GM19328 (cell line): ENCODE results near the gene EPSTI1.
"Not testable (repeated sequence)": the region's sequence is repeated elsewhere in the genome, so short reads cannot be mapped to it uniquely, and the experiment has no call there.

Experiments used
- ATAC-seq: cut with Tn5 transposase; IDR thresholded peaks from one replicate; pipeline ENCODE4 v1.9.1; 2021; ENCODE audit warnings: mild to moderate bottlenecking, moderate library complexity; ENCODE audit not compliant: unreplicated experiment

Gene EPSTI1, protein sequence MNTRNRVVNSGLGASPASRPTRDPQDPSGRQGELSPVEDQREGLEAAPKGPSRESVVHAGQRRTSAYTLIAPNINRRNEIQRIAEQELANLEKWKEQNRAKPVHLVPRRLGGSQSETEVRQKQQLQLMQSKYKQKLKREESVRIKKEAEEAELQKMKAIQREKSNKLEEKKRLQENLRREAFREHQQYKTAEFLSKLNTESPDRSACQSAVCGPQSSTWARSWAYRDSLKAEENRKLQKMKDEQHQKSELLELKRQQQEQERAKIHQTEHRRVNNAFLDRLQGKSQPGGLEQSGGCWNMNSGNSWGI

DNA sequence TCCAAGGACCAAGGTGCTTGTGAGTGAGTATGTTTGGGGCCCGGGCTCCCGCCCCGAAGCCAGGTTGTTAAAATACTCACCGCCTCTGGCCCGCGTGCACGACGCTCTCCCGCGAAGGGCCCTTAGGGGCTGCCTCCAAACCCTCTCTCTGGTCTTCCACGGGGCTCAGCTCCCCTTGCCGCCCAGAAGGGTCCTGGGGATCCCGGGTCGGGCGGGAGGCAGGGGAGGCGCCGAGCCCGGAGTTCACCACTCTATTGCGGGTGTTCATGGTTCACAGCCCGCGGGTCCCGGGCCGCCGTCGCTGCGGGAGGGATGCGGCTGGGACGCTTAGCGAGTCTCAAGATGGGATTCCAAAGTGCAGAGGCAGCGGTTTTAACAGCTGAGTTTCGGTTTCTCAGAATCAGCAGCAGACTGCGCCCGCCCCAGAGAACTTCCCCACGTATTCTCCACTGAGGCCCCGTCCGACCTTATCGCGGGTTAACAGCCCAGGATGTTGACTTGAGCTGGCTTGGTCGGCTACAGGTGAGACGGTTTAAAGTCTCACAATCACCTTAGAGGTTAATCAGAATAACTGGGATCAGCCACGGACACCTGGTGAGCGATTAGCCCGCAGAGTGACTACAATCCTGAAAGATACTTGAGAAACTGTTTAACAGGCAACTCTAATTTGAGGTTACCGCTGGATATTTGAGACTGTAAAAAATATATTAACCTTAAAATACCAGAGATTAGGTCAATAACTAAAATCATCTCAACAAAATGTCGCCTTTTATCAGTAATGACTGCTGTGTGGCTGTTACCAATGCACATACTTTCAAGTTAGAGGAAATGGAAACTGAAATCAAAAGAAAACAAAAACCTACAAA, at the start of gene EPSTI1:
TSS of gene EPSTI1 (minus strand) at position 344 of the 866 bp plus-strand sequence. CDS start at position 268, 76 bp downstream.
- peak; percentile 70 for ATAC-seq

DNA sequence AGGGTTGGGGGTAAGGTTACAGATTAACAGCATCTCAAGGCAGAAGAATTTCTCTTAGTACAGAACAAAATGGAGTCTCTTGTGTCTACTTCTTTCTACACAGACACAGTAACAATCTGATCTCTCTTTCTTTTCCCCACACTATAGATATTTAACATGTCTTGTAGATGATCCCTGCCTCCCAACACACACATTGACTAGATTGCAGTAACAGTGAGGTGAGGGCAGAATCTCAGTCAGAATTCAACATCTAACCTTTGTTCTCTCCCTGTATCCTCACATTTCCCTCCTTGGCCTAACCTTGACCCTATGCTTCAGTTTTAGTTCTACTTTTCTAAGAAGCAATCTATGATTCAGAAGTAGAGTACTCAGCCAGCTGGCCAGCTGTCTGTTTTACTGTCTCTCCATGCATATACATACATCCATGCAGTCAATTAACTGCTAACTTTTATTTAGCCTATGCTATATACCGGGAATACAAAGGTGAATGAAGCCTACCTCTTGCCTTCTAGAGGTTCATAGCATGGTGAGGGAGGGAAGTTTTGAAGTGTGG, 49.4 kb upstream of the EPSTI1 start:
- peak; percentile 52 for ATAC-seq

DNA sequence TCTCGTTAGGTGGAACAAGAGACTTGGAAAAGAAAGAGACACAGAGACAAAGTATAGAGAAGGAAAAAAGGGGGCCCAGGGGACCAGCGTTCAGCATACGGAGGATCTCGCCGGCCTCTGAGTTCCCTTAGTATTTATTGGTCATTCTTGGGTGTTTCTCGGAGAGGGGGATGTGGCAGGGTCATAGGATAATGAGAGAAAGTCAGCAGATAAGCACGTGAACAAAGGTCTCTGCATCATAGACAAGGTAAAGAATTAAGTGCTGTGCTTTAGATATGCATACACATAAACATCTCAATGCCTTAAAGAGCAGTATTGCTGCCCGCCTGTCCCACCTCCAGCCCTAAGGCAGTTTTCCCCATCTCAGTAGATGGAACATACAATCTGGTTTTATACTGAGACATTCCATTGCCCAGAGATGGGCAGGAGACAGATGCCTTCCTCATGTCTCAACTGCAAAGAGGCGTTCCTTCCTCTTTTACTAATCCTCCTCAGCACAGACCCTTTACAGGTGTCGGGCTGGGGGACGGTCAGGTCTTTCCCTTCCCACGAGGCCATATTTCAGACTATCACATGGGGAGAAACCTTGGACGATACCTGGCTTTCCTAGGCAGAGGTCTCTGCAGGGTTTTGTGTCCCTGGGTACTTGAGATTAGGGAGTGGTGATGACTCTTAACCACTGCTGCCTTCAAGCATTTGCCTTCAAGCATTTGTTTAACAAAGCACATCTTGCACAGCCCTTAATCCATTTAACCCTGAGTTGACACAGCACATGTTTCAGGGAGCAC, 48.7 kb upstream of the EPSTI1 start:
- ATAC-seq, result not testable (repeated sequence)

DNA sequence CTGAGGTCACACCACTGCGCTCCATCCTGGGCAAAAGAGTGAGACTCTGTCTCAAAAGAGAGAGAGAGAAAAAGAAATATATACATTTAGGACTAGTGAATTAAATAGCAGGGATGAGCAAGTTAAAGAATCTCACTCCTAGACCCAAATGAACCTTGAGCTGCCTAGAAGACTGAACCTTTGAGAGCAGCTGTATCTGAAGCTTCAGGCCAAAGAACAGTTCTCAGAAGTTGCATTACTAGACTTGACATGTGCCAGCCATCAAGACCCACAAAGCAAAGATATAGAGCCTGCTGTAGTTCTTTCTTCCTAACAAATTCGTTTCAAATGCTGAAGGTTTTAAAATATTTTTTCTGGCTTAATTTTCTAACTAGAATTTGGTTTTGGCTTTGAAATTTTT, 47.9 kb upstream of the EPSTI1 start:
- ATAC-seq, result no peak

- ATAC-seq, result no peak
Observed at GRCh38 chr13:43036351-43037250, 44.6 kb upstream of the EPSTI1 start.

DNA sequence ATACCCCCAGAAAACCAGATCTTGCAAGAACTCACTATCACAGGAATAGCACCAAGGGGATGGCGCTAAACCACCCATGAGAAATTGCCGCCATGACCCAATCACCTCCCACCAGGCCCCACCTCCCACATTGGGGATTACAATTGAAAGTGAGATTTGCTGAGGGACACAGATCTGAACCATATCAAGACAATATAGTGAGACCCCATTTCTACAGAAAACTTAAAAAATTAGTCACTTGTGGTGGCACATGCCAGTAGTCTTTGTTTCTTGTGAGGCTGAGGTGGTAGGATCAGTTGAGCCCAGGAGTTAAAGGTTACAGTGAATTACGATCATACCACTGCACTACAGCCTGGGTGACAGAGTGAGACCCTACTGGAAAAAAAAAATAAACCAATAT, 41.0 kb upstream of the EPSTI1 start:
- no peak for ATAC-seq

DNA sequence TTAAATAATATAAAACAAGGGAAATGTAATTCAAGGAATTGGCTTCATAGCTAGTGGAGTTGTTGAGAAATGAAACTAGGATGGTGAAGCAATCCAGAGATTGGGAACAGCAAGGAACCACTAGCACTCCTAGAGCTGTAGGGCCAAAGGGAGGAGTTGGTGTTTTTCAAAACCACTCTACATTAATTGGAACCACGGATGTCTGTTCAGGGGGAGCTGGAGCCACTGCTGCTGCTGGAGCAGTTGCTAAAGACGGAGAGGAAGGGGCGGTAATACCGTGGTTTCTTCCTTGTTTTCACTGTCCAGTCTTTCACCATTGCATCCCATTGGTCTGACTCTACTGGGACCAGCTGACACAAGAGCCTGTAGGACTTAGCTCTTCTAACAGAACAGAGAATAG, 39.8 kb upstream of the EPSTI1 start:
- no peak for ATAC-seq

- ATAC-seq, result no peak
Observed at GRCh38 chr13:43030548-43030947, 38.5 kb upstream of the EPSTI1 start.

DNA sequence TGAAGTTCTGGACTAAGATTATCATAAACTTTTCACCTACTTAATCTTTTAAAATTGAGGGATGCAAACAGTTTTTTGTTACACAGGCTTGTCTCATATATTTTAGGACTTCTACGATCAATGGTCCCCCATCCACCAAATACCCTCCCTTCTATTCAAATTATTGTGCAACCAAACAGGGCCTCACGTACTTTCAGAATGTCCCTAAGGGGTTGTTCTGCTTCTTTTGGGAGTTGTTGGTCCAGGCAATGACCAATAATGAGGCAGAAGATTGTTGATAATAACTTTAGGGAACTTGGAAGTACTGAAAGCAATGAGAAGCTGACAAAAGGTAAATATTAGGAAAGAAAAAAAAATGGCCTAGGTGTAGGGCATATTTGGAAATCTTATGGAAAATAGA, 34.2 kb upstream of the EPSTI1 start:
- no peak for ATAC-seq

DNA sequence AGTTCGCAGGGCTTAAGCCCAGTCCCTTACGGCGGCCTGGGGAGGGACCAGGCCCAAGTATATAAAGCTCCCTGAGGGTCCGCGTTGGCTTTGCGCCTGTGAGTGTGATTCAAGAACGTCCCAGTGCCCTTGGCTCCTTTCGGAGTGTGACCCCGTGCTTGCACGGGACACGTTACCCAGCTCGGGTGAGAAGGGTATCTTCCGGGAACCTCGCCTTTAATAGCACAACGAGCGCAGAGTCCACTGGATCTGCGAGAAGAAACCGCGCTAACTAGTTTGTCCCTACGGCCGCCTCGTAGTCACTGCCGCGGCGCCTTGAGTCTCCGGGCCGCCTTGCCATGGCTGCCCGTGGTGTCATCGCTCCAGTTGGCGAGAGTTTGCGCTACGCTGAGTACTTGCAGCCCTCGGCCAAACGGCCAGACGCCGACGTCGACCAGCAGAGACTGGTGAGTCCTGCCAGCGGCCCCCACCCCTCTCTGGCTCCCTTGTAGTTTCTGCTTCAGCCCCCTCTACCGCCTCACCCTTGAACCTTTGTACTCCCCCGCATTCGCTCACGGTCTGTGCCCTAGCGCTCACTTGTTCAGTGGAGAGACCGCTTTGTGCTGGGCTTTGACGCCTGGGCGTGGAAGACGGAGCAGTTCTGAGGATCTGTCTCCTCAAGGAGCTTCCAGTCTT, 31.4 kb upstream of the EPSTI1 start, which contains the start of gene DNAJC15:
TSS of gene DNAJC15 (plus strand) at position 298 of the 675 bp plus-strand sequence. CDS start at position 339, 41 bp downstream.
- ATAC-seq, result peak; percentile 79

GRCh38 chr13:43022934-43023288, 30.9 kb upstream of the EPSTI1 start:
- no peak for ATAC-seq

DNA sequence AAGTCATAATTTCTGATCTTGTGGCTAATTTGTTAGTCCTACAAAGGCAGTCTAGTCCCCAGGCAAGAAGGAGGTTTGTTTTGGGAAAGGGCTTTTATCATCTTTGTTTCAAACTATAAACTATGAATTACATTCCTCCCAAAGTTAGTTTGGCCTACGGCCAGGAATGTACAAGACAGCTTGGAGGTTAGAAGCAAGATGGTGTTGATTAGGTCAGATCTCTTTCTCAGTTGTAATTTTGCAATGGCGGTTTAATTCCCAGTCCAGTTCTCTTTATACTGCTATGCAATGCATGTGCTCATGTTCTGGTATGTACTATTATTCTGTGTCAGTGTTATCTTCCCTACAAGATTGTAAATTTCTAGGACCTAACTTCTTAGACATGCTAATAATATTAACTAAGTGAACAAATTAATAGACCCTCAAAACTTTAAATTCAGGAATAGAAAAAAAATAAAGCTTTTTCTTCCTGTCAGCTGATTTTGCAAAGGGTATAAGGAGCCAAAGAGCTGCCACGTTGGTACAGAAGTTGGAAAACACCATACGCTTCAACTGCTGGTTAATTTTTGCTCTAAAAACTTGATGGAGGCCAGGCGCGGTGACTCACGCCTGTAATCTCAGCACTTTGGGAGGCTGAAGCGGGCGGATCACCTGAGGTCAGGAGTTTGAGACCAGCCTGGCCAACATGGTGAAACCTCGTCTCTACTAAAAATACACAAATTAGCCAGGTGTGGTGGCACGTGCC, 30.1 kb upstream of the EPSTI1 start:
- no peak for ATAC-seq

DNA sequence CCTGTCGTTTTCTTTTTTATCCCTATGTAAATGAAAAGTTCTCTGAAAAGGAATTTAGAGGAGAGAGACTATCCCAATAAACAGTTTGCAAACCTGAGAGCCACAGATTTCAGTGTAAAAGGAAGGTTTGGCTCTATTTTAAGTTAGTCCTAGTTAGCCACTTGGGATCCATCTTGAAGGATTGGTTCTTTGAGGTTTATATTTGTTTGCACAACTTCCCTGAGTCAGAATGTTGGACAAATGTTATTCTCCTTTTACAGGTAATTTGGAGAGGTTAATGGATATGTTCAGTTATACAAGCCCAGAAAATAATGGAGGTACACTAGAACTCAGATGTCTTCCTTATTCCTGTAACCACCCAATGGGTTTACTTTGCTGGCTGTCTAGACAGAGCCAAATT, 28.8 kb upstream of the EPSTI1 start:
- ATAC-seq, result no peak

DNA sequence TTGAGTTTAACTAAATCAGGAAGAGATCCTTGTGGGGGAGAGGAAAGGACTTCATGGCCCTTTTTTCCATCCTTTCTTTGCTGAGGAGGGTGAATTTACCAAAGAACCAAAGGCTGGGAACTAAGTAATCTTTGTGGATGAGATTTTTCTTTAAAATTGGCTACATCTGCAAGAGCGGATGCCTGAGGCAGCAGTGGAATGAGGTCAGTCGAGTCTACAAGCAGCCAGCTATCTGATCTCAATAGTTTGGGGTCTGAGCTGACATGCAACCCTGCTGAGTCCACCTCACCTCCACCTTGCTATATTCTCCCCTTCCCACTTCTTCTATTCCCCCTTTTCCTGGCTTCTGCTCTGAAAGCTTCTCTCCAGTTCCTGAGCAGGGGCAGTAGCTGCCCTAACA, 27.8 kb upstream of the EPSTI1 start:
- no peak for ATAC-seq

- ATAC-seq, result no peak
Observed at GRCh38 chr13:43016226-43016625, 24.2 kb upstream of the EPSTI1 start.

- ATAC-seq, result no peak
Observed at GRCh38 chr13:43014162-43014561, 22.1 kb upstream of the EPSTI1 start.

DNA sequence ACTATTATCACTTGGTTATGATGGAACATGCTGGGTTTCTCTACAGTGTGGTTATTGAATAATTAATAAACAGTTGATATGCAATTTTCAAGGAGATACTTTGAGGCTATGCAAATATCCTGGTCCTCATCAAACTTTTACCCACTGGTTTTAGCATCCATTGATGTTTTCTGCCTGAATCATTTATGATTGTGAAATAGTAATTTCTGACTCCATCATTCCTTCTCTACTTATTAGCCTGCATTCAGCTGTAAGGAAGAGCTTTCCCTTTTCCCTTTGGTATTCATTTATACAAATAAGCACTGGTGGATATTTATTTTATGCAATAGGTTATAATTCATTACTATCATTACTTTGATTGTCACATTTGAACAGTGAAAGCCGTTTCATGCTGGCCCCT, 17.5 kb upstream of the EPSTI1 start:
- no peak for ATAC-seq

DNA sequence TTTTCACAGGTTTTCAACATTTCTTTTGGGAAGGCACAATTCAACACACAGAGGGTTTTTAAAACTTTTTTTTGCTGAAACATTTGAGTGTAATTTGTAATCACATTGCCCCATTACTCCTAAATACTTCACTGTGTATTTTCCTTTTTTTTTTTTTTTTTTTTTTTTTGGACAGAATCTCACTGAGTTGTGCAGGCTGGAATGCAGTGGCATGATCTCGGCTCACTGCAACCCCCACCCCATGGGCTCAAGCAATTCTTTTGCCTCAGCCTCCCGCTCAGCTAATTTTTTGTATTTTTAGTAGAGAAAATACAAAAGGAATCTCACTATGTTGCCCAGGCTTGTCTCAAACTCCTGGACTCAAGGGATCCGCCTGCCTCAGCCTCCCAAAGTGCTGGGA, 16.6 kb upstream of the EPSTI1 start:
- ATAC-seq, result no peak
